ENCODE data around the gene NEDD9.

NEDD9 gene

DNA sequence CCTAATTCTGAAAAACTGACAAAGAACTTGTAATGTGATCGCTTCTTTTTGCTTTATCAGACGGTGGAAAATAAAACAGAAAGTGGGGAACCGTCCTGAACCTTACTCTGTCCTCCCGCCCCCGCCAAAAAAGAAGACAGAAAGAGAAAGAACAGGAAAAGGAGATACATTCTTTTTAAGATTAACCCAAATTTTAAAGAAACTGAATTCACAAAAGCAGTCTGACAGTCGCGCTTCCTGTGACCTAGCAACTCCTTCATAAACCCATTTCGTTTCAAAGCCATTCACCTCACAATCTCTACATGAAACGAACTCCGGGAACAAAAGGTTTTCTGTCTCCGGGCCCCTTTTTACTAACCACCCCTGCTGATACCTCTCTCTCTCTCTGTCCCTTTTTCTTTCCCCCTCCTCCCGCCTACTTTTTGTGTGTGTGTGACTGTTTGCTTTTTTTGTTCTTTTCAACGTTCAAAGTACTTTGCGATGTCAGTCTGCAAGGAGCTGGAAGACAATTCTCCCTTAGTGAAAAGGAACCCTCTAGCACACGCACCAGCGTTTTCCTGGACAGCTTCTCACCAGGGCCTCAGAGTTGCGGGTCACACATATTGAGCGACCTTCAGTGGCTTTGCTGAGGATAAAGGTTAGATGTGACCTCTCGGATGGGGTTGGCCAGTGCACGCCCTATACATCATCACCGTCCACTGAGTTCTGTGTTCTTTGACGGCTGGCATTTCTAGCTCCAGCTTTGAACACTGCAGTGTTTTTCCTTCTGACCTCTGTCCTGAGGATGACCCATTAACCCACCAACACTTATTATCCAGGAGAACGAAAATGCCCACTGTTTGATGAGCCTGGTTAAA lies 530 bp upstream of the NEDD9 start:
- no peak for DNase-seq

DNA sequence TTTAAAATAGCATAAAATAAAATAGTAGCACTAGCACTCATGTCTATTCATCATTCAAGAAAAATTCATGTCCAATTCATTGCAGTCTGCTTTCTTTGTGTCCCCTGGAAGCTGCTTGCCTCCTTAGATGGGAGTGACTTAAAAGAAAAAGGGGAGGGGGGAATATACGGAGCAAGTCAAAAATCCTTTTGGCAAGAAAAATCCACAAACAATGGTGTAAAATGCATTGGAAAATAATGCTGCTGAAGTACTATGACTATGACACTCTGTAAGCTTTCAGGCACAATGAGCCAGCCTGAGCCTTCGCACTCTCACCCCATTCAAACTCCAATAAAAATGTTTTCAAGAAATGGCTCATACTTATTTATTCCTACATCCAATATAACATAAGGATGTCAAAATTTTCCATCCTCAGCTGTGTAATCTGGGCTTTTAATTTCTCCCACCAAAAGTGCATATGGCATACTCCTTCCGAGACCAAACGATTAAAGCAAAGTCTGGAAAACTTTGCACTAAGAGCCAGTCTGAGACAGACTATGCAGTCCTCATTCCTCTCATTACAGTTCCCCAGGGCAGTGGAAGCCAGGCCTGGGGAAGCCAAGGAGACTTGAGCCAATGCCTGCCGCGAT lies 790 bp downstream of the NEDD9 start:
- no peak for DNase-seq

DNA sequence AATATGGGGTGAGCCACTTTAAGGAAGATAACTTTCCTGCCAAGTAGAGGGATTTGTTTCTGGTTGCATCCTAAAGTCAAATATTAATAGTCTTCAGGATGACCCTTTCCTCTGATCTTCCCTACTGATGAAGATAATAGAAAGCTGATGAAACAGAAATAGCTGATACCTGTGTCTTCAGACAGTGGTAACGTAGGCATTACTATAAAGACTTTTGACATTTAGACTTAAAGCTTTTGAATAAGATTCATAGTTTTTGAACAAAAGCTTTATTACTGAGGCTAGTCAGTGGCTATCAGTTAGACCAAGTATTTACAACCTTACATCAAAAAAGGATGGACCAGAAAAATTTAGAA lies 1.4 kb downstream of the NEDD9 start:
- no peak for DNase-seq

DNA sequence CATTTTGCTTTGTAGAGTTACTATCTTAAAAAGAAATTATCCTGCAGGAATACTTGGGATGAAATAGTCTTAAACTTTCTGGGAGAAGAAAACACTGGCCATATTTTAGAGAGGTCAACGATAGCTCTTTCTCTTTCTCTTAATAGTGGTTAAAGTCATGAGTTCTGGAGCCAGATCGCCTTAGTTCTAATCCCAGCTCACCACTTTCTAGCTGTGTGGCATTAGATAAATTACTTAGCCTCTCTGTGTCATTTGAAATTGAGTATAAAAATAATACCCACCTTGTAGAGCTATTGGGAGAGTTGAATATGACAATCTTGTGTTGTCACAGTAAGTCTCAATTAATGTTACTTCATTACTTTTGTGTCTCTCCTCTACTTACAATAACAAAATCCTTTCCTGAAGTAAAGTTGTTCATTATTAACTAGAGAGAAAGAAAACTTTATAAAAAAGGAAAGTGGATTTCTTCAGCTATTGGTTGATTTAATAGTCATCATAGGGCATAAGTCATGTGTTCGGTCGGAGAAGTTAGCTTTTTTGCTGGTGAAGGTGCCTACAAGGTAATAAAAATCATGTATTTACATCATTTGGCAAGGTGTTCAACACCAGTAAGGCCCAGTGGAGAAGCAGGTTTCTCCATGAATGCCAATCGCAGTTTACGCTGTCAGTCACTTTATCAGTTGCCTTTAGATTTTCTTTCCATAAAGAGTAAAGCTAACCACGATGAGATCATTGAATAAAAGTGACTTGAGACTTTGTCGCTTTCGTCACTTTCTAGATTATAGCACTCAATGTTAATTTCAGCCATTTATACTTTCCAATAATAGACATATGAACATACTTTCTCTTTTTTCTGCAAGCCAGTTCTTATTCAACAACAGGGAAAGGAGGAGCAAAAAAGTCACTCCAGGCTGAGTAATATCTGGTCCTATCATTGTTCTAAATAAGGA lies 2.0 kb downstream of the NEDD9 start:
- DNase-seq: no peak

DNA sequence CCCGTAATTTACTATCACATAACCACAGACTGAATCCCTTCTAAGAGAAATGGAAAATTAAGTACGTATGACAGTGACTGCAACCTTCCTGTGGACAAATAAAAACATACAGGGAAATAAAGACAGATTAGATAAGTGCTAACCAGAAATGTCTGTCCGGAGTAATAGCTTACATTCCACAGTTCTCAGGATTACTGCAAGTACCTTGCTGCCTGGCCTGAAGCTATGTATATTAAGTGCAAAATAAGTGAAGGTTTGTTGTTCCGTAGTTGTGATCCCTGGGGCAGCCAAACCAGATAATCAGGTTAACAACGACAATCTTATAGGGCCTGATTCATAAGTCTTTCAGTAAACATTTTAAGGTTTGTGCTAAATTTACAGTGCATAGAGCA lies 2.8 kb downstream of the NEDD9 start:
- no peak for DNase-seq

DNA sequence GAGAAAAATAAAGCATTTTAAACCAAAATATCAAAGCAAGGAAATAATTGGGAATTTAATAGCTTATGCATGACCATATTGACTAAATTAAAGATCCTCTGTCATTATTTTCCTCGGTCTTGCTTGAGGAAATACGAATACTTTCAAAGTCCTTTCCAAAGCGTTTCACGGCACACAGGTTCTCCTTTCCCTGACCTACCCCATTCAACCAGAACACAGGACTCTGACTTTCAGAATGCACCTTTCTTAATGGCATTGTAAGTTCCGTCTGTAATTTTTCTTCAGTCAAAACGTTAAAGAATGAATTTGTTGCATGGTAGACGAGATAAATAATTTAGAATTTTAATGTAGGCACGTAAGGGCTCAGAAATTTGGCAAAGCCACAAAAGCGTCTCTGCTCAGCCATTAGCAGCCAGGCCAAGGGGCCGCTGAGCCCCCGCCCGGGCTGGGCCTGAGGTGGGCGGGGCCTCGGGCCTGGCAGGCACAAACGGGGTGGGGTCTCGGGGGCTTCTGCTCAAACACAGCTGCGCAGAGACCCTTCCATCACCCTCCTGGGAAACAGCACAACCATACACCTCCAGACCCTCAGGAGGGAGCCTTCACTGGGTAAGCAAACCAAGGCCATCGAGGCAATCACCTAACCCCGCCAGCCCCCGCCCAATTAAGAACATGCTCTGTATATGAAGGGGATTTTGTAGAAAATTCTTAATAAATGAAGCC lies 3.4 kb downstream of the NEDD9 start:
- no peak for DNase-seq

DNA sequence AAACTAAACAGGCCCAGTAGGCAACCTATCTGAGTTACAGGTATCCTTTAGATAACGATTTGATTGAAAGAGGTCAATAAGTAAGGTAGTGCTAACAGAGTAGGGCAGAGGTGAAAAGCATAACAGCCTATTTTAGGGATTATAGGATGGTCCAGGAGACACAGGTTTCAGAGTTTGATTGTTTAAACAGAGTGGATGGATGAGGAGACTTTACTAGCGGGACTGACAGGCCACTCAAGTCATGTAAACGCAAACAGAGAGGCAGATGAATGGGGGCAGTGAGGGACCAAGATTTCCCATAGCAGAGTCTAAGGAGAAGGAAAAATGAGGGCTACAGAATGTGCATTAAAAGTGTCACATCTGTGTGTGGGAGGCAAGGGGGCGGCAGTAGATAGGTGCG lies 4.8 kb downstream of the NEDD9 start:
- no peak for DNase-seq

DNA sequence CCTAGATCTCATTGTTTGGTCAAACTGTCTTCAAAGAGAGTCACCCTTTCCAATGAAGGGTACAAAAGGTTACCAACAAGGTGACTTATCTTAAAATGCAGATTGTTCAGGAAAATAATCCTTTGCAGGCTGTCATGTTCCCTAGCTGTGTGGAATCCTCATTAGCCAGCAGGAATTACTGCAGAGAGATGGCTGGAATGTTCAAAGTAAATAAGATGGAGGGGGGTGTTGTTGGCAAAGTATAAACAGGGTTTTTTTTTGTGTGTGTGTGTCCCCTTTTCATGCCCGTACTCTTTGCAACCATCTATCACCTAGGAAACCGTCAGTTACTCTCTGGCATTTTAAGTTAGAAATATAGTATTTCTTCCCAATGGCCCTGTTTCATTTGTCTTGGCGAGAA lies 6.5 kb downstream of the NEDD9 start:
- no peak for DNase-seq

DNA sequence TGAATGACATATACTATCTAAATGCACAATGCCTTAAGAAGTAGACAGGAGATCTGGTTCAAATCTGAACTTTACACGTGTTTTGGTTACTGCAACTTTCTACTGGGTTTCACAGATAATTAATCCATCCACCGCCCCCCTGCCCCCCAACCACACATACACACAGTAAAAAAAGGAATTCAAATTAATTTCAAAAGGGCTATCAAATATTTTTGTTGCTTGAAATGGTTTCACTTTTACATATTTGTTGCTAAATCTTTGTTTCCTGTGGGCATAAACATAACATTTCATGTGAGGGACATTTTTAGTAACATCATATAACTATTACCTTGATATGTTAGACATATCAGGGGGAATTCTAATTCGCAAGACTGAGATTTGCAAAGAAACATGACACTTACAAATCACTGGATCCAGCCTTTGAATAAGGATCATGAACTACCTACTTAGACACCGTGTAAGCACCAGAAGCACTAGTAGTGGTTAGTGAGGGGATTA lies 7.5 kb downstream of the NEDD9 start:
- DNase-seq: no peak

DNA sequence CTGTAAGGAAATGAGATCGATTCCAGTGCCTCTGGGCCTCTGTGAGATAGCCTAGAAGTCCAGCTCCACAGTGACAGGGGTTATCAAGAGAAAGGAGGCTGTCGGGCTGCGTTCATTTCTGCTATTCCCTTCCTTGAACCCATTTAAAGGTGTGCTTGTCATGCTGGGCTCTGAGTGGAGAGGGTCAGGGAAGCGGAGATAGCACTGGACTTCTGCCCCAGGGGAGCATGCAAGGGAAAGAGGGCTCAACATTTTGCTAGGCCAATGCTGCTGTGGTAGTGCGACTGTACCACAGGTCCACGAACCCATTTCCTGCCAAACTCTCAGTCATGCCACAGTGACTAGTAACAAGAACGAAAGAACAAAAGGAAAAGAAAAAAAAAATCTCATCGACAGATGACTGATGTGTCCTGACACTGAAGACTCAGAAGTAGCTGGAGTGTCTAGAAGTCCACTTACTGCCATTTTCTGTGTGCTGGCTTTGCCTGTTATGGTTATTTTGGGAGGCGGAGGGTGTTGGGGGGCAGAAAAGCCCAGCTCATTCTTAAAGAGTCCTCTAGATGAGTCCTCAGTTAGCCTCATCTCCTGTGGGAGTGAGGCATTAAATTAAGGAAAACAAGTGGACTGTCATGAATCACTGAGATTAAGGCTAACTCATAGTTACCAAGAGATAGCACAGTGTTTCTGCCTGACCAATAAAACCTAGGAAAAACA lies 8.1 kb downstream of the NEDD9 start:
- peak; percentile 66 for DNase-seq

DNA sequence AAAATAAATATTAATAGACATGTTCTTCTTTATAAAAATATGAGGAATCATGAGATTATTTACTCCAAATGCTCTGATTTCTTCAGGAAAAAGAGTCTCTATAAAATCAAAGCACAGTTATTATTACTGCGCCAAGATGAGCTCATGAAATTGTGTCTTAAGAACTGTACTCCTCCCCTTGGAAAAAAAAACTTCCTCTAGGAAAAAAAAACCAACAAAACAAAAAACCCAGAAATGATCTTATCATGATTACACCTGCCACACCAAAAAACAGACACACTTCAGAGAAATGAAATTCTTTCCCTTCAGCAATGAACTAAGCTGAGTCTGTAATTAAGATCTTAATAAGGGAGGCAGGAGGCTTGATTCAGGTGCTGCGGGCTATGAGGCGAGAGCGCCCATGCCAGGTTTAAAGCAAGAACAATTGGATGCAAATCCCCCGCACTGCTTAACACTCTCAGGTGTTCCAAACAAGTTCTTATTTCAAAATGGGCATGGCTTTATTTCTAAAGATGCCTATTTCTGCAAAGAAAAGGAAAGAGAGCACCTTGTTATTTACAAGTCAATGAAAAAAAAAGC lies 9.1 kb downstream of the NEDD9 start:
- DNase-seq: no peak

DNA sequence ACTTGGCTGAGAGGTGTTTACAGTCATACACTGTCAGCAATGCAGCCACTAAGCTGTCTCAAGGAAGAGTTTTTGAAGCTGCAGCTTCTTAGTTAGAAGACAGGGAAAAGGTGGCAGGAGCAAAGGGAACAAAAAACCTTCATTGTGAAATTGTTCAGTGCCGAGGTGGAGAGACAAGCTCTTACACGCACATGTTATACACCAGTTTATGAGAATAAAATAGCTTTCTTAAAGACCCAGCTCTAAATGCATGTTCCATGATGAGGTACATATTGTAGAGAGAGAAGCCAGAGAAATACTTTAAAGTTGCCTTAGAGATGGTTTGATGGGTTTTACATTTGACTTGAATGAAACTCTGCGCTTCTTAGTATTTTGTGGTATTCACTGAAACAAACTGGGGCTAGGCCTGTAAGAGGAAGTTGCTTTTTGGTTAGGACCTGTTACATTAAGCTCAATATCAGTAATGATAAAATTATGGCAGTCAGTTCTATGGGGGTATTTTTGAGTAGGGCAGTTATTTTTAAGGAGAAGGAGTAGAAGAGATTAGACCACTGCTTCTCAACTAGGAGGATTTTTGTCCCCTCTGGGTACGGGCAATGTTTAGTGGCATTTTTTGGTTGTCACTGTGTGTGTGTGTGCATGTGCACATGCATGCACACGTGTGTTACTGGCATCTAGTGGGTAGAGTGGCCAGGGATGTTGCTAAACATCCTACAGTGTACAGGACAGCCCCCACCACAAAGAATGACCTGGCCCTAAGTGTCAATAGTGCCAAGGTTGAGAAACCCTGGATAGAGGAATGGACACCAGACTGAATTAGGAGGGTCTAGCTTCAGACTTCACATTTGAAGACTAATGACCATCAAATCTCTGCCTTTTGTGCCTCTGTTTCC lies 9.8 kb downstream of the NEDD9 start:
- DNase-seq: no peak

DNA sequence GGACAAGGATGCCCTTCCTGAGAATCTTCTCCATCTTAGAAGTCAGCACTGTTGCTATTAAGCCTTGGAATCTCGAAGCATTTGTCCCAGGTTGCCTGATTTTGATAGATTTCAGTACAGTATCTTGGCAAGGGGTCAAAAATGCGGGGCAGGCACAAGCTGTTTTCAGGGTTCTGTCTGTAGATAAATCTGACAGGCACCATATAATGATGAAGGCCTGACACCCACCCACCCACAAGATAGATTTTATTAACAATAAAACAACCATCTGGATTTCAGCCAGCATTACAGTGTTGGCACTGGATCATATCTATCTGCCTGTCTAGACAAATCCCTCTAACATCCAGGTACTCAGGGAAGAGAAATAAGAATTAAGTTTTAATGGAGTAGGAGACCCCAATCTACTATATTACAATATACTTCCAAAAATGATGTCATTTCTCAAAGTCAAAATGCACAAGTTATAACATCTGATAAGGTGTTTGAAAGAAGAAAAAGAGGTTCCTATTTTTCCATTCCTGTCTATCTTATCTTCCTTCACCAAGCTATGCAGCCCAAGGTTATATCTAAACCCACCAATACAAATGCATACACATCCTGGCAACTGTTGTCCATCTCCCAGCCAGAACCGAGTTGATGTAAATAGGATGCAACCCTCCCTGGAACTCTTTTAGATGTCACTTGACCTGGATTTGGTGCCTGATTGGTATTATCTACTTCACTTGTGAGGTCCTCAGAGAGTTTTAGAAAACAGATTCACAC lies 10.7 kb downstream of the NEDD9 start:
- DNase-seq: no peak

DNA sequence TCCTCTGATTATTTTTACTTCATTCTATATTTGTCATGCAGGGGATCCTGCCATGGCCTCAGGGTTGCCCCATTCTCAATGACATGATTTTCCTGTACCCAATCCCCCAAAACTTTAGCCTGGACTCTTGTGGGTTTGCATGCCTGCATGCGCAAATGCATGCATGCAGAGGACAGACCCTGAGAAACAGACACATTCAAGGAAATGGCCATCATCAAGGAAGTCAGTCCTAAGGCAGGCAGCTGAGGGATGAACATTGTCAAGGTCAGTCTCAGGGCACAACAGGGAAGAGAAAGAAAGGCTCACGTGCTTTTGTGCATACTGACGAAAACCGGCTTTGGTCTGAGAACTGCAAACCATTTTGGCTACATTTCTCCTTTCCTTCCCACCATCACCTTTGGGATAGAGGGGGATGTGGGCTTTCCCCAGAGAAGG lies 13.1 kb downstream of the NEDD9 start:
- DNase-seq: no peak

DNA sequence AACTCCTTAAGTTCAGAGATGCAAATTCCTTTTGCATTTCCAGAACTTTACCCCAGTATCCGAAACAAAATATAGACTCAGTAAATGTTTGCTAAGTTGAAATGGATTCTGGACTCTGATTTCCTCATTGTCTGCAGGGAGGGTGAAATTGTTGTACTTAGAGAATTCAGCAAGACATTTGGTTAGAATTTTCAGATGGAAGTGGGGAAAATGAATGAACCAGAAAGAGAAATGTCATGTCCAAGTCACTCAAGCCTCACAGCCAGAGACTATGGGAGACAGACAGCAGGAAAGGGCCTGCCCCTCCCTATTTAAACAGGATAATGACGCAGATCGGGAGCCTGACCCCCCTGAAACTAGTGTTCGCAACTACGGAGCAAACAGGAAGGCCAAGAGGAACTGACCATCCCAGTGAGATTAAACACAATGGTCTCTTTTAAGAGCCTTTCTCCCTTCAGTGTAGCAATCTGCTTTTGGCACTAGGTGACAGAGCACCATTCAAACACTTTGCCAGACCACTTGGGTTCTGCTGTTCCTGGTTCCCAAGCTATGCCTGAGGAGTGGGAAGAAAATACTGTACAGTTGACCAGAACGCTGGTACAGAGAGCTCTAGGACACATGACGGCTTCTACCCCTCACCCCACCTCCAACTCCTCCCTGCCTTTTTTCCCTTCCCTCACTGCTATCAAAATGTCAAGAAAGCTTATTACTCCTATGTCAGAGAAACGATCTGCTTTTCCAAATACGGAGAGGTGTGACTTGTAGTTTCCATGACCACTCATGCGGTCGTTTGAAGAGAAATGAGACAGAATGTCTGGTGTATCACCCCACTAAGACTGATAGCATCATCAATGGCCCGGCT lies 13.7 kb downstream of the NEDD9 start:
- DNase-seq: no peak

DNA sequence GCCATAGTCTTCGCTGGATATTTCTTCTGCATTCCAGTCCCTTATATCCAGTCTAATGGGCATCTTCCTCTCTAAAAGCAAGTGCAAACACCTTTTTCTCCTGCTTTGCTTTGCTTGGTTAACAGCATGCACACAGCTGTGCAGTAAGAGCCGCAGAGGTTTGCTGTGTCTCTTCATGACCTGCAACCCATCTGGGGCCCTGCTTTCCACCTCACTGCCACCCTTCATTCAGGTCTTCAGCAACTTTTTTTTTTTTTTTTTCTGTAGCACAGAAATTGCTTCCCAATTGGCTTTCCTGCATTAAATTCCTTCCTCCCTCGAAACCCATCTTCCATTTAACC lies 14.4 kb downstream of the NEDD9 start:
- DNase-seq: no peak

DNA sequence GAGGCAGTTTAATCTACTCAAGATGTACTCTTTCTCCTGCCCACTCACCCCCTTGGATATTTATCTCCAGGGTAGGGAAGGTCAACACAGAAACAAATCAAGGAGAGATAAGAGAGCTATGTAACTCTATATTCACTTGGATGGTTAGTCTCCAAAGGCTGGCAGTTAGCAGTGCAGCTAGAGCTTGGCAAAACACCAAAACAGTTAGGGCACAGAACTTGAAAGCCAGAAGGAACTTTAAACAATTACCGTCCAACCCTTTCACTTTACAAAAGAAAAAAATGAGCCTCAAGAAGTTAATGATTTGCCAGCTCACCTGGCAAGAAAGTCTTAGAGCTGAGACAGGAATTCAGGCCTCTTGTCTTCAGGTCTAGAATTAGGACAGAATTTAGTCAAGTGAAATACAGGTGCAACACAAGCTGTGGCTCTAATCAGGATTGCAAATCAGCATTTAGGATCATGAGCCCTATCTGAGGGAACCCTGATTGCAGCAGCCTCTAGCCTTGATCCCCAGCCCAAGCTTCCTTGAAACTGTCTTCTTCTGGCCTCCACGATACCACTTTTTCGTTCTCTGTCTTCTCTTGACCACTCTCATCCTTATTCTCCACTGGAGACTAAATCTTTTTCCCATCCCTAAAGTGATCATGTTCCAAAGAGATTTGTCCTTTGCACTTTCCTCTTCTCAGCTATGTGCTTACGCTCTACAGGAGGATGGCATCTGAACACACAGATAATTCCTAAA lies 14.9 kb downstream of the NEDD9 start:
- no peak for DNase-seq

DNA sequence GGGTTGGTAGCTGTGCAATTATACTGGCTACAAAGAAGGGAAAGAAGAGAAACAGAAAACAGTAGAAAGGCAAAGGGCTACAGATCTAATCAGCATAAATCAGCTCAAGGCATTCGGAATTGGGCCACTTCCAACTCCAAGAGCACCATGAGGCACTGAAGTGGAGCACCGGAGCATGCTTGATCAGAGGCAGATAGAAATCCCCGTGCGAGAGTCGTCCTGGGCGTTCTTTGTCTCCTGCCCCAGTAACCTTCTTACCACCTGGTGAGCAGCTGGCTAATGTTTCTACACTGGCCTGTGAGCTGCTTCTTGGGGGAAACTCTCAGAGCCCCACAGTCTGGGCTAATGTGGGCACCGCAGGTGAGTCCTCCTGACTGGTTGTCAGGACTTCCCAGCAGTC lies 16.7 kb downstream of the NEDD9 start:
- no peak for DNase-seq

Data from CD4-positive, alpha-beta T cell treated with Interleukin-10 for 1 hour (primary cell).